HUES64 (cell line): ENCODE results near the gene DOK5.
"Not testable (repeated sequence)": the region's sequence is repeated elsewhere in the genome, so short reads cannot be mapped to it uniquely, and the experiment has no call there.

ENCODE experiments used
- H3K27ac ChIP-seq: 2 replicates; pipeline ENCODE4 v1.7.0; 2013; ENCODE audit warnings: low read depth, low read length, inconsistent platforms
- H3K27me3 ChIP-seq: 2 replicates; pipeline ENCODE4 v1.6.1; 2013; ENCODE audit warnings: mild to moderate bottlenecking, low read length; ENCODE audit not compliant: insufficient read depth
- H3K36me3 ChIP-seq: 2 replicates; pipeline ENCODE4 v1.6.1; 2013; ENCODE audit warnings: mild to moderate bottlenecking, low read length; ENCODE audit not compliant: insufficient read depth
- H3K4me1 ChIP-seq: 2 replicates; pipeline ENCODE4 v1.6.1; 2013; ENCODE audit warnings: mild to moderate bottlenecking, low read length, moderate library complexity; ENCODE audit not compliant: insufficient read depth
- H3K4me3 ChIP-seq: 2 replicates; pipeline ENCODE4 v1.5.1; 2013; ENCODE audit warnings: mild to moderate bottlenecking, low read length, moderate library complexity
- H3K9ac ChIP-seq: 2 replicates; pipeline ENCODE4 v1.6.1; 2013; ENCODE audit warnings: mild to moderate bottlenecking, low read depth, low read length
- H3K9me3 ChIP-seq: 2 replicates; pipeline ENCODE4 v1.6.1; 2013; ENCODE audit warnings: low read depth, low read length; ENCODE audit not compliant: insufficient read depth
- WGBS: fragments of 150-250, 120-280 bp; methylation state at CpG from one replicate; pipeline ENCODE4 v1.1.7; 2013; ENCODE audit warnings: missing lambda C conversion rate; 5-methylcytosine and 5-hydroxymethylcytosine counted together

DOK5 gene

DNA sequence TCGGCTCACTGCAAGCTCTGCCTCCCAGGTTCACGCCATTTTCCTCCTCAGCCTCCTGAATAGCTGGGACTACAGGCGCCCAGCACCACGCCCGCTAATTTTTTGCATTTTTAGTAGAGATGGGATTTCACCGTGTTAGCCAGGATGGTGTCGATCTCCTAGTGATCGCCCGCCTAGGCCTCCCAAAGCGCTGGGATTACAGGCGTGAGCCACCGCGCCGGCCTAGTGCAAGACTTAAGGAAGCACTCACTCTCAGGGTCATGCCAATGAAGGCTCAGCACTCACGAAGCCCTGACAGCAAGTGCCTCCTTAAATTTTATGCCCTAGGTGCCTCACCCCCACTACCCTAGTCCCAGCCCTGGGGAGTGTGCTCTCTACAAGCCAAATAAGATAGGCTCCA lies 4.7 kb upstream of the DOK5 start:
- Histone ChIP-seq H3K36me3 (no peaks in the 10 kb centered on the region), H3K4me1 (no peaks in the 10 kb centered on the region), H3K27me3 (peaks cover 16% of the 10 kb centered on the region; the same call in 1 of the 2 replicates), H3K27ac (no peak overlapping the region), H3K4me3 (no peak overlapping the region), H3K9me3 (no peaks in the 10 kb centered on the region), H3K9ac (no peak overlapping the region)
- 95% methylated on average over 15 of the region's 15 CpGs for WGBS

- Histone ChIP-seq H3K27me3 (peaks cover 35% of the 10 kb centered on the region), H3K27ac (no peak overlapping the region), H3K9me3 (no peaks in the 10 kb centered on the region), H3K4me1 (peaks cover 13% of the 10 kb centered on the region), H3K36me3 (no peaks in the 10 kb centered on the region), H3K9ac (no peak overlapping the region), H3K4me3 (no peak overlapping the region)
- WGBS, result 95% methylated on average over 5 of the region's 5 CpGs
These were observed 2.8 kb upstream of the DOK5 start for GRCh38 chr20:54472607-54473006.

- Histone ChIP-seq H3K4me3 (no peak overlapping the region), H3K27ac (no peak overlapping the region), H3K36me3 (no peaks in the 10 kb centered on the region), H3K4me1 (peaks cover 17% of the 10 kb centered on the region), H3K9ac (no peak overlapping the region), H3K9me3 (no peaks in the 10 kb centered on the region), H3K27me3 (peaks cover 42% of the 10 kb centered on the region)
- WGBS, result 97% methylated on average over 7 of the region's 7 CpGs
These were observed 2.1 kb upstream of the DOK5 start for GRCh38 chr20:54473340-54473739.

- WGBS, result 90% methylated on average over 3 of the region's 3 CpGs
- Histone ChIP-seq H3K9me3 (no peaks in the 10 kb centered on the region), H3K27me3 (peaks cover 42% of the 10 kb centered on the region)
These were observed 1.3 kb upstream of the DOK5 start for GRCh38 chr20:54474046-54474445.

DNA sequence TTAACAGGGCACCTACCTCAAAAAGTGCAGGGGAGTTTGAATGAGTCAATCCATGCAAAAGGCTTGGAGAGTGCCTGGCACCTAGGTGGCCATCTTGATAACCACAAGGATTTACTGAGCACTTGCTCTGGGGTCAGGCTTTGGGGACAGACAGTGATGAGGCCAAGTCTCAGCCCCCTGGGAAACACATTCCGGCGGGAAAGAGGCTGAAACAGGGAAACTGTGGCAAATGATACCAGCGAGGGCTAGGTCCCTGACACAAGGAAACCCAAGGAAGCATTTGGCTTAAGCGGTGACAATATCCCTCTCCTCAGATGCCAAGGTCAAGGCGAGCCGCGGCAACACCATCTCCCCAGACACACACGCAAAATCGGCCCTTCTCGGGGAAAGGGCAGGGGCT lies 527 bp upstream of the DOK5 start:
- Histone ChIP-seq H3K27ac (no peak overlapping the region), H3K36me3 (no peaks in the 10 kb centered on the region), H3K9ac (no peak overlapping the region), H3K4me1 (peaks cover 30% of the 10 kb centered on the region), H3K4me3 (peak overlapping the region; percentile 99), H3K27me3 (peaks cover 42% of the 10 kb centered on the region), H3K9me3 (no peaks in the 10 kb centered on the region)
- 11% methylated on average over 4 of the region's 10 CpGs for WGBS

More at GRCh38 chr20:54474046-54474445, 1.3 kb upstream of the DOK5 start:
- Histone ChIP-seq H3K4me1 (peaks cover 22% of the 10 kb centered on the region), H3K27ac (no peak overlapping the region), H3K9ac (no peak overlapping the region), H3K36me3 (no peaks in the 10 kb centered on the region), H3K4me3 (no peak overlapping the region)

DNA sequence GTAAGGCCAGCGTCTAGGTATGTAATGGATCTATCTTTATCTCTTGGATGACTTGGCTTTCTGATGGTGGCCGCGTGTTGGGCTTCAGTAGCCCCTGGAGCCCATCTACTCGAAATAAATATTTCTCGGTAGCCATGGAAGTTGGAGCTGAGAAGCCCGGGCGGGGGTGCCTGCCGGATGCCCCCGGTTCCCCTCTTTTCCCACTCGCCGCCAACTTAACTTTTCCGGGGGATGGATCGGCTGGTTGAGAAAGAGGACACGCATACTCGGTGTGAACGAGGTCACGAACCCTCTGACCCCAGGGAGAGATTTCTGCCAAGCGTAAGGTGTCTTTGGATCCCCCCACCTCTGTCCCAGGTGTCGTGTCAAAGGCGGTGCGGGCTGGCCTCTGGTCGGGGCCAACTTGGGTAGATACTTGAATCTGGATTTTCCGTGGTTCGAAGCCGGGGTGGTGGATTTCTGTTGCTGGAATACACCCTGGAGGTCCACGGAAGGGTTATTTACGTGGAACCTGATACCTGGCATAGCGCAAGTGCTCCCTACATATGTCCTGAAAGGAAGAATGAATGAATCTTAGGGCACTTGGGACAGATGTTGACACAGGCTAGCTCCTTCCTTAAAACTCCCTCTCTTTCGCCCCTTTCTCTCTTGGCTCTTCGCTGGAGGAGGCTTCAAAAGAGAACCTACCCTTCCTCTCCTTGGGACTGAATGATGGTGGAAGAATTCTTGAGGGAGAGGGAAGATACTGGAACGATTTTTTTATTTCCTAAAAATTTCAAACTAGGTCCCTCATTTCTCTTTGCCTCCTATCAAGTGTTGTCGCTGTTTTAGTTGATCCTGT lies 996 bp downstream of the DOK5 start:
- peak overlapping the region; percentile 65 for H3K9ac ChIP-seq
- H3K4me3 ChIP-seq, result peak overlapping the region; percentile 99
- WGBS, result 3% methylated on average over 31 of the region's 32 CpGs
- peaks cover 42% of the 10 kb centered on the region for H3K27me3 ChIP-seq
- no peak overlapping the region for H3K27ac ChIP-seq
- no peaks in the 10 kb centered on the region for H3K36me3 ChIP-seq
- no peaks in the 10 kb centered on the region for H3K9me3 ChIP-seq
- peaks cover 31% of the 10 kb centered on the region for H3K4me1 ChIP-seq

DNA sequence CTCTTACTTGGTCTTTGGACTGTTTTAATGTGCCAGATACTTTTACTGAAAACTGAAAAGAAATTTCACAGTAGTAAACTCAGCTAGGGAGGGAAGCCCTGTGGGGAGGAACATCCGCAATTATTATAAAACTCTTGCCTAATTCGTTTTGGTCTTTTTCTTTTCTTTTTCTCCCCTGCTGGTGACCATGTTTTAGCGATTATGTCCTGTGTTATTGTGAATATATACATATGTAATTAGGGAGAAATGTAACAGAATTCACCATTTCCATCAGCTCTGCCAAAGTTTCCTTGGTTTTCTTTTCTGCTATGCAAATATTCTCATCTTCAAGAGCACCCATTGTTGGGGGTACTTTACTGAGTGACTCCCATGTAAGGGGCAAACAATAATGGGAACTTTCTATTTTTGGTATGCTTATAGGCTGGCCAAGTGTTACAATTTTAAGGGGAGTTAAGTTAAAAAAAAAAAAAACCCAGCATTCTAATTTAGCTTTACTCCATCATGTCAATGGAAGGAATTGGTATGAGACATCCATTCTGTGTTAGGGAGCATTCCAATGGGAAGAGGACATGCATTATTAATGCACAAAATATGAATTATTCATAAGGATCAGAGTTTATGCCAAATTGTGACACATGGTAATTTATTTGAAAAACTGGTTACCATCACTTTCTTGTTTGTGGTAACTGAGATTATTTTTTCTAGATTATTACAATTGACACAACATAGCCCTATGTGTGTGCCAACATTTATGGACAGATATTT lies 2.0 kb downstream of the DOK5 start:
- H3K9me3 ChIP-seq, result no peaks in the 10 kb centered on the region
- peak overlapping the region; percentile 99 for H3K4me3 ChIP-seq
- H3K27ac ChIP-seq, result no peak overlapping the region
- H3K36me3 ChIP-seq, result no peaks in the 10 kb centered on the region
- no peak overlapping the region for H3K9ac ChIP-seq
- peaks cover 42% of the 10 kb centered on the region for H3K27me3 ChIP-seq
- 50% methylated on average over 1 of the region's 3 CpGs for WGBS
- peaks cover 31% of the 10 kb centered on the region for H3K4me1 ChIP-seq

DNA sequence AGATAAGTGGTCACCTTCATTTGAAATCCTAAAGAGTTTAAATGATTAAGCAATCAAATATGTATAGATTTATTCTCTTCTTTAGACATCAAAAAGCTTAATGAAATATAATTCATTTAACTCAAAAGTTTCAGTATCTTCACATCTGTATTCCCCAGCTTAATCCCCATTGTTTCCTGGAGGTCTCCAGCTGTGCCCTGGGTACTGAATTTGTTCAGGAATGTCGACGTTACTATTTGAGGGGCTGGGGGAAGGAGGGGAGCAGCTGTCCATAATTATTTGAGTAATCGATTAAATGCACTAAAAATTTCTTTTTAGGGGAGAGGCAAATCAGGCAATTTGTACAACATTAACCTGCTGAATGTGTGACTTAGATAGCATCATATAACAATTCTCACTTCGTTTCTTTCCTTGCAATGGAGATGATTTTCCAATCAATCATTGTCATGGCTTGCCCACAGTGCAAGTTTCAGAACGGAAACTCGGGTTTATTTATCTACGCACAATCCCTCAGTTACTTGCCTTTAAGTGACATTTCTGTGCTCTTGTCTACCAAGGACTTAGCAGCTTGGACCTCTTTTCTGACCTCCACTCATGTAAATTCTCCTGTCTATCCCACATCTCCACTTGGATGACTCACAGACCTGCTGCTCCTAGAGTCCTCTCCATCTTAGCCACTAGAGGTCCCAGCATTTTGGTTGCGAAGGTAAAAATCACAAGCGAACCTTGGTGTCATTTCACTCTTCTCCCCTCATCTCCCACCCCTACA lies 3.9 kb downstream of the DOK5 start:
- no peaks in the 10 kb centered on the region for H3K36me3 ChIP-seq
- H3K9ac ChIP-seq, result no peak overlapping the region
- peaks cover 34% of the 10 kb centered on the region for H3K27me3 ChIP-seq
- H3K9me3 ChIP-seq, result no peaks in the 10 kb centered on the region
- H3K4me1 ChIP-seq, result peaks cover 31% of the 10 kb centered on the region
- peak overlapping the region; percentile 33; the same call in 1 of the 2 replicates for H3K27ac ChIP-seq
- H3K4me3 ChIP-seq, result no peak overlapping the region
- WGBS, result 55% methylated on average over 9 of the region's 9 CpGs

- not testable (repeated sequence) for H3K27ac ChIP-seq, H3K9me3 ChIP-seq, H3K36me3 ChIP-seq, H3K4me3 ChIP-seq, H3K9ac ChIP-seq
- 91% methylated on average over 7 of the region's 7 CpGs for WGBS
- Histone ChIP-seq H3K27me3 (peaks cover 29% of the 10 kb centered on the region), H3K4me1 (peaks cover 31% of the 10 kb centered on the region)
These were observed 4.5 kb downstream of the DOK5 start for GRCh38 chr20:54479937-54480336.

- H3K36me3 ChIP-seq, result no peaks in the 10 kb centered on the region
- 98% methylated on average over 4 of the region's 4 CpGs for whole genome bisulfite sequencing
- no peak overlapping the region for H3K4me3 ChIP-seq
- no peak overlapping the region for H3K9ac ChIP-seq
- H3K4me1 ChIP-seq, result peaks cover 30% of the 10 kb centered on the region
- H3K27ac ChIP-seq, result no peak overlapping the region
- H3K9me3 ChIP-seq, result no peaks in the 10 kb centered on the region
- peaks cover 19% of the 10 kb centered on the region for H3K27me3 ChIP-seq
These were observed 6.0 kb downstream of the DOK5 start for GRCh38 chr20:54481442-54481841.

- Histone ChIP-seq H3K27me3 (no peaks in the 10 kb centered on the region), H3K4me1 (no peaks in the 10 kb centered on the region), H3K9ac (no peak overlapping the region), H3K27ac (no peak overlapping the region), H3K36me3 (no peaks in the 10 kb centered on the region), H3K9me3 (no peaks in the 10 kb centered on the region), H3K4me3 (no peak overlapping the region)
- 93% methylated on average over 8 of the region's 8 CpGs for WGBS
These were observed 10.2 kb downstream of the DOK5 start for GRCh38 chr20:54485631-54486030.
